HG03139 (cell line): Measurements from ENCODE around the gene ATP8B3.

ENCODE experiments used
- ATAC-seq: cut with Tn5 transposase; IDR thresholded peaks from one replicate; pipeline ENCODE4 v1.9.1; 2021; ENCODE audit not compliant: unreplicated experiment

Gene ATP8B3

DNA sequence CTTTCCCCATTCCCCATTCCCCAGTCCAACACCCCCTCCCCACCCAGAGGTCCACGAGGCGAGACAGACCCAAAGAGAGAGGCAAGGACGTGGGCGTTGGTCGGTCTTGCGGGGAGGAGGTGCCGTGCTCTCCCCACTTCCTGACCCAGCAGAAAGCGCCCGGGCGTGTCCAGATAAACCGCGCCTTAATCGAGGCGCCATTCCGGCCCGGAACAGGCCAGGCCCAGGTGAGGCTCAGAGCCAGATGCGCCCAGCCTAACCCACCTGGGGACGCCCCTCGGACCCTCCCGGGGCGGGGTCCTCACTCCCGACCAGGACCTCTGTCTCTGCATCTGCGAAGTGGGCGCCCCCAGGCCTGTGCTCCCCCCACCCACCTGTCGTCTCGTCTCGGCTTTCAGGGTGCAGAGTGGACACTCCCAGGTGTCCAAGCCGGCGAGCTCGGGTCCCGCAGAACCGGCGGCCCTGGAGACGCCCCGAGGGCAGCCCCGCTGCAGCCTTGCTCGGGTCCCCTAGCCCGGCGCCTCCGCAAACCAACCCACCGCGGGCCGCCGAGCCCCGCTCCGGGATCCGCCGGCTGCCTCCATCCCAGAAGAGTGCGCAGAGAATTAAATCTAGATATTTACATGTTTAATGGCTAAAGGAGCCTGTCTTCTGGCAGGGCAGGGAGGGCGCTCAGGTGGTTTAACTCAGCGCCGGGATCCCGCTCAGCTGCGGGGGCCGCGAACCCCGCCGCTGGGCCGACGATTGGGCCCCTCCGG, 63.8 kb downstream of the ATP8B3 start:
- no peak for ATAC-seq

DNA sequence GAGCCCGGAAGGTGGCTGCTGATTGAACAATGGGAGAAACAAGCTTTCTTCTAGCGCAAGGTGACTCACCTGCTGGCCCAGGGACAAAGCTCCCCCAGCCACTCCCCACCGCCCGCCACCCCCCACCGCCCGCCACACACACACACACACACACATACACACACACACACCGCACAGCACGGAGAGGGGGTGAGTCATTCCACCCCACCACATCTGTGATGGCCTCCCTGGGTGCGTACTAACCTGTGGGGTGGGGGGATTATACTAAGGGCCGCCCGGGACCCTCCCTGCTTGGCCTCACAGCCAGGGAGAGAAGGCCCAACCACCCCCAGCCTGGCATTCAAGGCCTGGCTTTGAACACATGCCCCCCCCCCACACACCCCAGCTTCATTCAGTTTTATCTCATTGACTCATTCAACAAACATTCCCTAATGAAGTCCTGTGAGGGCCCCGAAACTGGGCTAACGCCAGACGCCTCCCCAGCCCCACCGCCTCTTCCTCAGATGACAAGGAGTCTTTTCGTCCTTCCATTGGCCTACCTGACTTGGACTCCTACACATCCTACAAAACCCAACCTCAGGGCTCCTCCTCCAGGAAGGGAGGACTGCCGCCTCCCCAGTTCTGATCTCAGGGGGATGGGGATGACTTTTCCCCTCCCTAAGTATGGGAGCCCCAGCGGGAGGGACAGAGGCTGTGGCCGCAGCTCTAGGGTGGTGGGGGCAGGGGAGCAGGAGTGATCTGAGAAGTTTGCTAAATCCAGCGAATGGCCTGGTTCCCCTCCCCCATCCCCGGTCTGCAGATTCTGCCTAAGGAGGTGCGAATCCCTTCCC, 64.6 kb downstream of the ATP8B3 start:
- ATAC-seq: no peak

DNA sequence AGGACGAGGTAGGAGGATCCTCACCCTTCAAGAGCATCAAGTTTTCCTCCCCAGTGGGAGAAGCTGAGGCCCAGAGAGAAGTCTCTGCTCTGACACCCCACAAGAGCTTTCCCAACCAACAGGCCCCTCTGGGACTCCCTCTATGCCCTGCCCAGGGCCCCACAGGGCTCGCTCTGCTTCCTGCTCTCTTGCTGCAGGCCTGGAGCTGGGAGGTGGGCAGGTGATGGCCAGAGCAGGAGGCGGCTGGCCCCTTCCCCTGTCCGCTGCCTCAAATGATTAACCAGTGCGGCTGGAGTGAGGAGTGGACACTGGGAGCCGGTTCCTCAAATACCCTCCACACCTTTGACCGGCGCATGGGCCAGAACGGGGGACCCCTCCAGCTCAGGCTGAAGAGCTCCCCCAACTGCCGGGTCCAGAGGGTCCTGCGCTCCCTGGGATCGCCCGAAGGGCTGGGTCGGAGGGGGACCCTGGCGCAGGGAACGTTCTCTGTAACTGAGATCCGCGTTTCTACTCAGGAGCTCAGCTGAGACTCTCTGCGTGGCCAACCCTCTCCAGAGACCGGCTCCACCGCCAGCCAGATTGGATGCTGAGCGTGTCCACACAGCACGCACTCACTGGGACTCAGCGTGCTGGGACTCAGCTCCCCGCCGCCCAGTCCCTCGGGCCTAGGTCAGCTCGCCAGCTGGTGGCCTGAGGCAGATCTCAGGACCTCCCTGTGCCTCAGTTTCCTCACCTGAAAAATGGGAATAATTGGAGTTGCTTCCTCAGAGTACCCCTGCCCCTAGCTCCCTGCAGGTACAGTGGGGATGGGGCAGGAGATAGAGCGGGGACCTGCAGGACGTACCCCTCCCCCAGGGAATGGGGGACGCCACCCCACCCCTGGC, 65.4 kb downstream of the ATP8B3 start:
- ATAC-seq: no peak

DNA sequence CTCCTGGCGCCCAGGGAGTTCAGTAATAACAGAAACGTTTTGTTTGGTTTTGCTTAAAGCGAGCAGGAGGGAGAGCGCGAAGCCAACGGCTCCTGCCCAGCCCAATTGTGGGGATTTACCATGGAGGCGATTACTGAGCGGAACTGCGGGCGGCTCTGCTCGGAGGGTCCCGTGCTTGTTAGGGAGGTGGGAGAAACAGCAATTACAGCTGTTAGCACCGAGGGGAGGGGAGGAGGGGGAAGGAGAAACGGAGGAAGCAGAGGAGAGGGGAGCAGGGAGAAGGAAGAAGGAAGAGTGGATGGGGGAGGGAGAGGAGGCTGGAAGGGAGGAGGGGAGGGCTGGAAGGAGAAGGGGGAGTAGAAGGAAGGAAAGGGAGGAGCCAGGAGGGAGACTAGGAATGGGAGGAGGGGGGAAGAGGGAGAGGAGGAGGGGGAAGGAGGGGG, 66.5 kb downstream of the ATP8B3 start:
- ATAC-seq: no peak

DNA sequence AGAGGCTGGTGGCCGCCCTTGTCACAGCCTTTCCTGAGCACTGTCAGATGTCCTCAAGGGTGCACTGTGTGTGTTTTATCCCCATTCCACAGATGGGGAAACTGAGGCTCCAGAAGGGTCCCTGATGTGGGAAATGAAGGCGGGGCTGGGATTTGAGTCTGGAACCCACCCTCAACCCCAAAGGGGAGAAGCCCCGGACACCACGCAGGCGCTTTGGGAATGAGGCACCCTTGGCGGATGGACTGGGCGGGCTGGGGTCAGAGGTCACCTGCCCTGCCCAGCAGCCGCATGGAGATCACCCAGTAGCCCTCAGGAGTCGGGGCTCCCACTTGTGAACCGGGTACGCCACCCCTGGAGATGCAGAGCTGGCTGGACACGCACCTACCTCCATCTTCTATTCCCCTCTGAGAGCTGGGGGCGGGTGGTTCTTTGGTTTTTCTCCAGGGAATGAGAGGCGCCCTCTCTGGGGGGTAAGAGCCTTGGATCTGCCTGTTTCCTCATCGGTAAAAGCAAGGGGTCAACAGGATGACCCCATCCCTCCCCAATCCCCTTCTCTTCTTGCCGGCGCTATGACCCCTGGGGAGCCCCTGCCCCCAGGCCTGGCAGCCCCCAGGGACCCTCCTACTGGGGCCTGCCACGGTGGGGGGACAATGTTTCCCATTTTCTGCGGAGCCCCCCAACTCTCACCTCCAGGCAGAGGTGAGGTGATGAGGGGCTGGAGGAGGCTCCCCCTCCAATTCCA, 67.1 kb downstream of the ATP8B3 start:
- no peak for ATAC-seq

DNA sequence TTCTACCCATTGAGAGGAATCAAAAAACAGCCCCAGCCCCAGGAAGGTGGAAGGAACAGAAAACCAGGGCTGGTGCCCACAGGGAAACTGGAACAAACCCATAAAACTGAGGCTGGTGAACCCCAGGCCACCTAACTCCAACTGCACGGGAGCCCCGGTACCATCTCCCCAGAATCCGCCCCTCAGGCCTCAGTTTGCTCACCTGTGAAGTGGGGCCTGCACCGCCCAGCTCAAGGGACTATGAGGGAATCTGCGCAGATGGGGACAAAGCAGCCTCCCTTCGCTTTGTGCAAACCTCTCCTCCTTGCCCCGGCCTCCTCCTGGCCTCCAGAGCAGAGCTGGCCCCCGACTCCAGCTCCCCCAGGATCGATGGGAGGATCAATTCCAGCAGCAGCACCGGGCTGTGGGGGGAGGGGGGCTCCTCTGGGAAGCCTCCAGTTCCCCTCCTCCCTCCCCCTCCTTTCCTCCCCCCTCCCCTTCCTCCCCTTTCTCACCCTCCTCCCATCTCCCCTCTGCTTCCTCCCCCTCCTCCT, 67.9 kb downstream of the ATP8B3 start:
- ATAC-seq: no peak

DNA sequence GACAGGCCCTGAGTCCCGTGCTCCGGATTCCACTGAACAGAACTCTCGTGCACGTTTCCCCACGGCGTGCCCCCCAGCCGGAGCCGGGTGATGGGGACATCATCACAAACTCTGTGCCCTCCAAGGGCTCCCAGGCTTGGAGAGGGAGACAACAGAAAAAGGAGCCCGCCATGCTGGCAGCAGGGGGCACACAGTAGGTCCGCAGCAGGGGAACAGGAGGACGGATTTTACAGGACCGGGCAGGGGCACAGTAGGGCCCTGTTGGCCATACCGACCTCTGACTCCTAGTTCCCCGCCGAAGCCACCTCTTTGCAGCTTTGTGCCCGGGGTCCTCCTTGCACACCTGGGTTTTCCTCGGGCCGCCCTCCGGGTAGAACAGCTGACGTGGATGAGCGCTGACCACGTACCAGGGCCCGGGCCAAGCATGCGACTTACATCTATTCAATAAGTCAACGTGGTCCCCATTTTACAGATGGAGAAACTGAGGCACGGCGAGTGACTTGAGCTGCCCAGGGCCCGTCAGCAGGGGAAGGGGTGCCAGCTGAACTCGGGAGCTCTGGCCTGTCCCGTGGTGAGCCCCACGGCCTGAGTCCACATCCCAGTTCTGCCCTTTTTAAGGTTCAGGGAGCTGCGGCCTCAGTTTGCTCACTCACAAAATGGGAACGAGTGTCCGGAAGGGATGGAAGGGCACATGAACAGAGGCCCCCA, 68.9 kb downstream of the ATP8B3 start:
- ATAC-seq: no peak

DNA sequence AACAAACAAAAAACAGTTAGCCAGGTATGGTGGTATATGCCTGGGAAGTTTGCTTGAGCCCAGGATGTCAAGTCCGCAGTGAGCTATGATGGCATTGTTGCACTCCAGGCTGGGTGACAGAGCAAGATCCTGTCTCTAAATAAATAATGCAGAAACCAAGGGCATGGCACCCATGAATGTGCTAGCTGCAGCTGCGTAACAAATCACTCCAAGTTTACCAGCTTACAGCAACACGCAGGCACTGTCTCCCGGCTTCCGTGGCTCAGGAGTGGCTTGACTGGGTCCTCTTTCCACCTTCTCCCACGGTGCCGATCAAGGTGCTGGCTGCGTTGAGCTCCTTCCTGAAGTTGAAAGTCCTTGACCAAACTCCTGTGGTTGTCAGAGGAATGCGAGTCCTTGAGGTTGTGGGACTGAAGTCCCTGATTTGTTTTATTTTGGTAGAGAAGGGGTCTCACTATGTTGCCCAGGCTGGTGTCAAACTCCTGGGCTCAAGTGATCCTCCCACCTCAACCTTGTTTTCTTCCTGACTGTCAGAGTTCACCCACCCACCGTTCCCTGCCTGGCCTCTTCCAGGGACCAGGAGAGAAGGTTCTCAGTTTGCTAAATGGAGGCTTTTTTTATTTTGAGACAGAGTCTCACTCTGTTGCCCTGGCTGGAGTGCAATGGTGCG, 72.0 kb downstream of the ATP8B3 start:
- no peak for ATAC-seq

DNA sequence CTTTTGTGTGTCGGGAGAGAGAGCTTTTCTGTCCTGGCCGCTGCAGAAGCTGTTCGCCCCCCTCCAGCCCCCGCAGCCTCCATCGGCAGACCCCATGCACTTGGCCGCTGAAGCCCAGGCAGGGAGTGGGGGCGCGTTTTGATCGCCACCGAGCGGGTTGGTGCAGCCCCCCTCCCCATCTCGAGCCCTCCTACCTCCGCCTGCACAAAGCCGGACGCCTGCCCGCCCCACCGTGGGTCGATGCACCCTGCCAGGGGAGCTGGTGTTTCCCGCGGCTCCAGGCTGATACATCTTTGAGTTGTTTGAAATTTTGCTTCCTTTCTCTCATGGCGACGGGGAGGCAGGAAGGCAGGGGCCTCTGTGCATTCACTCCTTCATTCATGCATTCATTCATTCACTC, 75.1 kb downstream of the ATP8B3 start:
- ATAC-seq: no peak

DNA sequence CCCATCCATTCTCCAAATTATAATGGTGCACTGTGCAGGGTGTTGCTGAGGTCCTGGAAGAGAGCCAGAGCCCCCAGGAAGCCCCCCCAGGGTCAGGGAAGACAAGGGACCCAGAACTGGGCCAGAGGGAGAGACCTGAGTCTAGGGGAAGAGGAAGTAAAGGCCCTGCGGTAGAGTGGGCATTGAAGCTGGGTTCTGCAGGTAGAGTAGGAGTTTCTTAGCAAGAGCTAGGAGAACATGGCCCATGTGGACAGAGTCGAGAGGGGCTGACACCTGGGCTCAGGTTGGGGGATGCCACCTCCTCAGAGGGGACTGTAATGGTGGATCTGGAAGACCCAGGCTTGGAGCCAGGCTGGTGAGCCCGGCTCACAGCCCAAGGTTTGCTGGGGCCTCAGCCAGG, 75.8 kb downstream of the ATP8B3 start:
- ATAC-seq: no peak

DNA sequence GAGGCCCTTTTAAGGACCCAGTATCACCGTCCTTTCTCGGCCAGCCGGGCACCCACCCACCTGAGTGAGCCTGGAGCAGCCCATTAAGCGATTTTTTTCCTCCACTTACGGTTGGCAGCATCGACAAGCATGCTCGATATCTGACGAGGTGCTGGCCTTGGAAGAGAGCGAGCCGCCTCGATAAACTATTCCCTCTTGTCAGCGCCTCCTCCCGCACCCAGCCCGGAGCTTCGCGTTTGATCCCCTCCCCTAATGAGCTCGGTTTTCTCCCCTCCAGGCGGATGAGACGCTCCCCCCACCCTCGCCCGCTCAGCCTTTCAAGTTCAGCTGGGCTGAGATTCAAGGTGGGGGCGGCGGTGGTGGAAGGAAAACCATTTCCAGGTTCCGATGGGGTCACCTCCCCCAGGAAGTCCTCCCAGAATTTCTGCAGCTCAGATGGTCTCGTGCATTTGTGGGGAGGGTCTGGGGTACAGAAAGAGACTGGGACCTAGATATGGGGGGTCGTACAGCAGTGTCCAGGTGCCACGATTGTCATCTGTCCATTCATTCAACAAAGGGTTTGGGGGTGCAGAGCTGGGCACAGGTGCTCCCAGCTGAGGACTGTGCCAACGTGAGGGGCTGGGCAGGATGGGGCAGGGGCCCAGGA, 77.6 kb downstream of the ATP8B3 start:
- no peak for ATAC-seq
